GM19438 (cell line): ENCODE data around the gene CPAMD8.
"Not testable (repeated sequence)": the region's sequence is repeated elsewhere in the genome, so short reads cannot be mapped to it uniquely, and the experiment has no call there.

ENCODE experiments used
- ATAC-seq: cut with Tn5 transposase; IDR thresholded peaks from one replicate; pipeline ENCODE4 v1.9.1; 2021; ENCODE audit warnings: low read depth; ENCODE audit not compliant: unreplicated experiment

CPAMD8 gene

DNA sequence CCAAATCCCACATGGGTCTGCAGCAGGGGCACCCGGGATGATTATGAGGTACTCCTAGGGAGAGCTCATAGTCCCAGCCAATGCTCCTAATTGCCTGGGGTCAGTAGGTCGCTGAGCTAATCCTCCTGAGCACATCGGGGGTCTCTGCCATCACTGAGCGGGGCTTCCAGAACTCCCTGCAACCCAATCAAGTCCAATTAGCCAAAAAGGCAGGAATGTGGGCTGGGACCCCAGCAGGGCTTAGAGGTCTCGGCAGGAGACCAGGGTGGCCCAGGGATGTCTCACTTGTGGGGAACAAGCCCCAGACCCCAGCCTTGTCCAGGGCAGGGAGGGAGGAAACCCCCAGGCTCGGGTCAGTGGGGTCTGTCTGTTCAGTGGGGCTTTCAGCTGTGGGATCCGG lies 17.1 kb upstream of the CPAMD8 start:
- no peak for ATAC-seq

DNA sequence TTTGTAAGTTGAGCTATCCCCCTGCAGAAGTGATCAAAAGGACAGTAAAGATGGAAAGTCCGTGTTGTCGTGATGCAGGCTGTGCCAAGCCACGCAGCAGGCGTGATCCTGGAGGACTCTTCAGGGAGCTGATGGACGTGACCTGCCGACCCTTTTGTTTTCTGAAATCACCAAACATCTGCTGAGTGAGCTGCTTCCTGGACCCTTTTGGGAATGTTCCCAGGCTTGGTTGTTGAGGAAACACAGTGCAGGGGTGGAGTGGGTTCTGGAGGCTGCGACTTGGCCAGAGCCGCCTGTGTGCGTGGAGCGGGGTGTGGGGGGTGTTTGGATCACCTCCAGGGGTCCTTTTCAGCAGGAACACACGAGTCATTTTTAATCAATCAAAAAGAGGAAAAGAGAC lies 15.4 kb upstream of the CPAMD8 start:
- no peak for ATAC-seq

DNA sequence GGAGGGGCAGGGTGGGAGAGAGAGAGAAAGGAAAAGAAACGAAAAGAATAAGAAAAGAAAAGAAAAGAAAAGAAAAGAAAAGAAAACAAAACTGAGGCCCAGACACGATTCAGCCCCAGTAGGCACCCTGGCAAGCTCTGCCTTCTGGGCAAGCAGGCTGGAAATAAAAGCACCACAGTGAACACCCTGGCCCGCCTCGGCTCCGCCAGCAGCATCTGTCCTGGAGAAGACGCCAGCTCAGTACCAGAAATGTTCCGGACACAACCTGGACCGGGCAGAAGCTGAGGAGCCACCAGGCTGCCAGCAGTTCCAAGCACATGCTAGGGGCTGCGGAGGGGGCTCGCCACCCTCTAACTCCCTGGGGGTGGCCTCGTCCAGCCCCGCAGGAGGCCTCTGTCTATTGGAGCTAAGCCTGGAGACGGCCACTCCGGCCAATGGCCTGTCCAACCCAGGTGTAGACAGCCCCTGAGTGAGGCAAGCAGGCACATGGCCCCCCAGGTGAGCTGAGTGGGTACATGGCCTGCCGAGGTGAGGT lies 11.4 kb upstream of the CPAMD8 start:
- no peak for ATAC-seq

DNA sequence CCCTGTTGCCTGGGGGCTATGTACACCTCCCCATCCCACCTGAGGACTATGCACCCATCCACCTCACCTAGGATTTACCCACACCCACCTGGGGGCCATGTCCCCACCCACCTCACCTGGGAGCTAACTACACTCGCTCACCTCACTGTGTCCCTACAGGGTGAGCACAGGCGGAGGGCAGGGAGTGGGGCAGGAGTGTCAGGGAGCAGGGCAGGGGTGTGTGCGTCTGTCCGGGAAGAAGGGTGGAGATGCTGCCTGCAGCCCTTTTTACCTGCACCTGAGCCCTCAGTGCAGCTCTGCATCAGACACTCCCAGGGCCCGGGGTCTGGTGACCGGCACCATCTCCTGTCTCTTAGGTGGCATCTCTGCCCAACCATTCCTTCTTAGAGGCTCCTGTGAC lies 10.6 kb upstream of the CPAMD8 start:
- no peak for ATAC-seq

DNA sequence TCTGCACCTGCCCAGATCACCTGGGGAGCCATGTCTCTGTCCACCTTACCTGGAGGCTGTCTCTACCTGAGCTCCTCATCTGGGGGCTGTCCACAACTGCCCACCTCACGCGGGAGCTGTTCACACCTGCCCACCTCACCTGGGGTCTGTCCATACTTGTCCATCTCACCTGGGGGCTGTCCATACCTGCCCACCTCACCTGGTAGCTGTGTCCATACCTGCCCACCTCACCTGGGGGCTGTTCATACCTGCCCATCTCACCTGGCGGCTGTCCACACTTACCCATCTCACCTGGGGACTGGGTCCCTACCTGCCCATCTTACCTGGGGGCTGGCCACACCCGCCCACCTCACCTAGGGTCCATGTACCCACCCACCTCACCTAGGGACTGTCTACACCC lies 10.0 kb upstream of the CPAMD8 start:
- ATAC-seq, result no peak

DNA sequence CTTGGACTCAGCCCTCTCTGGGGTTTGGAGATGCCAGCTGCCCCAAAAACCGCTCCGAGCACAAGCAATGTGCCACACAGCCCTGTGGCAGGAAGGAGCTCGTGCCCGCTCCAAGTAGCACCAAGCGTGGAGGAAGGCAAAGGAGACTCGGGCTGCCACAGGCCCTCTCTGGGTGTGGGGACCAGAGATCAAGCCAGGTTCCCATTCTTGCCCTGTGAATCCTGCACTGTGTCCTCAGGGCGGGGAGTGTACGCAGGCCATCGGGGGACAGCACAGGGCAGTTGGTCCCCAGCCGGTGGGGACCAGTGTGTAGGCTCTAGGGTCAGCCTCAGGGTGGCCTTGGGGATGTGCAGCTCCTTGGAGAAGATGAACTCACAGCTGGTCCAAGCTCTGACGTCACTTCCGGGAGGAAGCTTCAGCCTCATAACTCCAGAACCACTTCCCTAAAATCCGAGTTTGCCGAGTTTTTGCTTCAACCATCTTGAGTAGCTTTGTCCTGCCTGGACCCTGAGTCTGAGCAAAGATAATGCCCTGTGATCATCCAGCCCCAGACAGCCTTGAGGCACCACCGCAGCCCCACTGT lies 9.3 kb upstream of the CPAMD8 start:
- ATAC-seq, result no peak

DNA sequence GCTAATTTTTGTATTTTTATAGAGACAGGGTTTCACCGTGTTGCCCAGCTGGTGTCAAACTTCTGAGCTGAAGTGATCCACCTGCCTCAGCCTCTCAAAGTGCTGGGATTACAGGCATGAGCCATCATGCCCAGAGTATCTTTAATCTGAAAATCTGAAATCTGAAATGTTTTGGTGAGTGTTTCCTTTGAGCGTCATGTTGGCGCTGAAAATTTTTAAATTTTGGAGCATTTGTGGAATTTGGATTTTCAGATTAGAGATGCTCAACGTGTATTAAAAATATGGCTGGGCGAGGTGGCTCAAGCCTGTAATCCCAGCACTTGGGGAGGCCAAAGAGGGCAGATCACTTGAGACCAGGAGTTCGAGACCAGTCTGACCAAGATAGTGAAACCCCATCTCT lies 5.1 kb upstream of the CPAMD8 start:
- no peak for ATAC-seq

DNA sequence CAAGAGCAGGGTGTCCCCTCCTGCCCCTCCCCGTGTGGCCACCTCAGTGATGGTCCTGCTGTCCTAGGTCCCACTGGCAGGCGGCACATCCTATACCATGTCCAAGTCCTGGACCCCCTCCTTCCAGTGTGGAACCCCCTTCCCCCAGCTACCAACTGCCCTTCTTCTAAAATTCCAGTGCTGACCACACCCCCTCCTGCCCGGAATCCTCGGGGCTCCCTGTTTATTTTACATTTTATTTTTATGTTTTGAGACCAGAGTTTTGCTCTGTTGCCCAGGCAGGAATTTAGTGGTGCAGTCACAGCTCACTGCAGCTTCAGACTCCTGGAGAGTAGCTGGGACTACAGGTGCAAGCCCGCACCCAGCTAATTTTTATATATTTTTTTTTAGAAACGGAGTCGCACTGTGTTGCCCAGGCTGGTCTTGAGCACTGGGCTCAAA lies 945 bp upstream of the CPAMD8 start:
- ATAC-seq, result no peak

DNA sequence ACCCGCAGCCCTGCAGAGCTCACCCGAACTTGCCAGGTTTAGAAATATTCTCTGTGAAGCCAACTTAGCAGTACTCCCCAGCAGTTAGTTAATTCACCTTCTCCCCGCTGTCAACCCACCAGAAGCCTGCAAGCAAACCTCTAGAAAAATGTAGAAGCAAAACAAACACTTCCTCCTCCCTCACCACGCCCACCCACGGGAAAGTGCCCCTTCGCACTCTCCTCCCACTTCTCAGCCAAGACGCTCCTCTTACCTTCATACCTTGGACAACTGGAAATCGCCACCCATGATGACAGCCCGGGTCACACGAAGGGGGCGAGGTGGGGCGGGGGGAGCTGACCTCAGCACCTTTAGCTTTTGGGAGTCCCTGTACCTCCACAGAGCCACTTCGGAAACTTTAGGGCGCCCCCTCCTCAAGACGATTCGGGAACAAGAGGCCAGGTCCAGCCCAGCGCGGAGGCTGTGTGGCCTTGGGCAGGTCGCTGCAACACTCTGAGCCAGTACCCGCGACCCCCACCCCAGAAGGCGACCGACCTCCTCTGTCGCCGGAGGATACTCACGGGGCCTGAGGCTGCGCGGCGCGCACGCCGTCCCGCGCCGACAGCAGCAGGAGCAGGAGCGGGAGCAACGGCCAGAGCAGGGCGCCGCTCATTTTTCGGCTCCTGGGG lies 485 bp downstream of the CPAMD8 start:
- ATAC-seq, result no peak

DNA sequence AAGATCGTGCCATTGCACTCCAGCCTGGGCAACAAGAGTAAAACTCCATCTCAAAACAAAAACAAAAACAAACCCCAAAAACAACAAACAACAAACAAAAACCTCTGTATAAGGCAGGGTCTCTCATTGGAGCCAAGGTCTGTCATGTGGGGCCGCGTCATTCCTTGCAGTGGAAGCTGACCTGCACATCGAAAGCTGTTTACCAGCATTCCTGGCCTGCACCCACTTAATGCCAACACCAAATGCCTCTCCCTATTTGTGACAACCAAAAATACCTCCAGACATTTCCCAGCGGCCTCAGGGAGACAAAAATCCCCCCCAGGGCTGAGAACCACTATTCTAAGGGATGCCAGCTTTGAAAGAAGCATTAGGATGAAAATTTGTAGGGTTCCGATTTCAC lies 1.2 kb downstream of the CPAMD8 start:
- ATAC-seq, result no peak

DNA sequence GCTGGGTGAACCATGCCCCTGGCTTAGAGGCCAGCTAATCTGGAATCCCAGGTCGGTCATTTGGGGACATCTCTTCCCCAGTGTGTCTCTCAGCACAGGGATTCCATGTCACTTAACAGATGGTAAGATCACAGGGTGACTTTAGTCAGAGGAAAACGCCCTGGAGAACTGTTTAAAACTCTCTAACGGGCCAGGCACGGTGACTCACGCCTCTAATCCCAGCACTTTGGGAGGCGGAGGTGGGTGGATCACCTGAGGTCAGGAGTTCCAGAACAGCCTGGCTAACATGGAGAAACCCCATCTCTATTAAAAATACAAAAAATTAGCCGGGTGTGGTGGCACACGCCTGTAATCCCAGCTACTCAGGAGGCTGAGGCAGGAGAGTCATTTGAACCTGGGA lies 1.7 kb downstream of the CPAMD8 start:
- ATAC-seq, result not testable (repeated sequence)

DNA sequence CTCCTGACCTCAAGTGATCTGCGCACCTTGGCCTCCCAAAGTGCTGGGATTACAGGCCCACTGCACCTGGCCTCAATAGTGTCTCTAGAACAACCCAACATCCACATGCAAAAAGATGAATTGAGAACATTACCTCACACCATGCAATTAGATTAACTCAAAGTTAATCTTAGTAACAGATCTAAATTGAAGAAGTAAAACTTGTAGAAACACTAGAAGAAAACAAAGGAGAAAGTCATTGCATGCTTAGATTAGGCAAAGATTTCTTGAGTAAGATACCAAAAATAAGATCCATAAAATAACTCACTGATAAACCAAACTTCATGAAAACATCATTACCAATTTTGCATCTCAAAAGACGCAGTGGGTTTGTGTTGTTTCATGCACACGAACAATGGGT lies 2.8 kb downstream of the CPAMD8 start:
- ATAC-seq, result no peak

DNA sequence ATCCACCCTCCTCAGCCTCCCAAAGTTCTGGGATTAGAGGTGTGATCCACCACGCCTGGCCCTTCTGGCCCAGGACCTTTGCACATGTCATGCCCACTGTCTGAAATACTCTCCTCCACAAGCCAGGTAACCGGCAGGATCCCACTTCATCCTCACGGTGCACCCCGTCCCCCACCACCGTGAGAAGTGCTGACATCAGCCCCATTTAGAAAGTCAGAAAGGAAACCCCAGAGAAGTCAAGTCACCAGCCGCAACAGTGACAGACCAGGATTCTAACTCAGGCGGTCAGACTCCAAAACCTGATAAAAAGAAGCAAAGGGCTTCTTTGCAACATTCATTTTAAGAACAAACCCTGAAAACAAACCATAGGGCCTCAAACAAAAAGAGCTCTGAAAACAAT lies 3.9 kb downstream of the CPAMD8 start:
- ATAC-seq, result no peak

DNA sequence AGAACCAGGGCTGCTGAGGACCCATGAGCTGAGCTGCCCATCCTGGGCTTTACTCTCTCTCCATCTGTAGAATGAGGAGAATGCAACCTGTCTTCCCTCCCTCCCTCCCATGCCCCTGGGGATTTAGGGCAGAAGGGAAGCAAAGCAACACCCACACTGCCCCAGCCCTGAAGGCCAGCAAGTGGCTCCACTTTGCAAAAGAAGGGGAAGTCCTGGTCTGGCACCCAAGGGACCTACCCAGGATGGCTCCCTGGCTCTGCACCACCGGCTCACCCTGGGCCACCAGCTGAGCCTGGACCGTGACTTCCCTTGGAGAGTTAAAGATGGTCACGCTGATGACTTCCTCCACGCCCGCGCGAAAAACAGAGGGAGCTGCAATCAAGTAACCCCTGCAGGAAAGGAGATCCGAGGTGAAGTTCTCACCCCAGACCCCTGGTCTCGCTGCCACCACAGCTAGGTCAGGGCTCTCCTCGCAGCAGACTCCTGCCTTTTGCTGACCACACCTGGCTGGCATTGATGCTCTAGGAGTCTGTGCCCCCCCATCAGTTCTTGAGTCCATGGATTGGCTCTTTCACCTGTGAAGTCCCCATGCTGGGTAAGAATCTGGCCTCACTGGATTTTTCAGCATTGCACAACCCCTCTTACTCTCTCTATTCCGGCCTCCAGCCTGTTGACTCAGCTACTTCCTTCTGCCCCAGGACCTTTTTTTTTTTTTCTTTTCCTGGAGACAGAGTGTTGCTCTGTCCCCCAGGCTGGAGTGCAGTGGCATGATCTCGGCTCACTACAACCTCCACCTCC lies 4.6 kb downstream of the CPAMD8 start:
- ATAC-seq, result no peak

DNA sequence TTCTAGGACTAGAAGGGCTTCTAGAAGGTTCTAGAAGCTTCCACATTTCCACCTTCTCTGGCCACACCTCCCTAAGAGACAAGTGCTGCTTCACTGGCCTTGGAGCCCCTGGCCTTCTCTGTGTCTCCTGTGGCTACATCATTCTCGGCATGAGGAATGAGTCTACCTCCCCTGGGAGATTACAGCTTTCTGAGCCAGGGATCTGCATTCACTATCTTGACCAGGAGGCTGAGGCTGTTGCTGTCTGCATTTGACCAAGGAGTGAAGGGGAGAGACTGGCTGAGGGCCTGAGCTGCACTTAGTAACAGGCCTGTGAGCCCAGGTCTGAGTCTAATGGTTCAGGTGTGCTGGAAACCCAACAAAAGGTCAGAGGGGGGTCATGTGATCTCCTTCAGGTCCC lies 5.3 kb downstream of the CPAMD8 start:
- ATAC-seq, result no peak

DNA sequence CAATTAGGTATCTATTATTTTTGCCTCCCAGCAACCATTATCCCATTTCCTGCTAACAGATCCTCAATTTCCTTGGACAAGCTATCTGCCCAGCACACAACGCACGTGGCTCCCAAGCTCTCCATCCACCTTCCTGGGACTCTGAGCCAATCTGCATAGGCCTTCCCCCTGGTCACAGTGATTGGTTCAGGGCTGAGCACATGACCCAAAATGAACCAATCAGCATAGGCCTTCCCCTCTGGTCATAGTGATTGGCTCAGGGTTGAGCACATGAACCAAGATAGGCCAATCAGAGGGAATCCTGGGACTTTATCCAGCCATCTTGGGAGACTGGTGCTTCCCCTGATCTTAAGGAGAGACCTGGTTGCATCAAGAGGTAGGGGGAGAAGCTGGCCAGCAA lies 5.8 kb downstream of the CPAMD8 start:
- ATAC-seq, result no peak

DNA sequence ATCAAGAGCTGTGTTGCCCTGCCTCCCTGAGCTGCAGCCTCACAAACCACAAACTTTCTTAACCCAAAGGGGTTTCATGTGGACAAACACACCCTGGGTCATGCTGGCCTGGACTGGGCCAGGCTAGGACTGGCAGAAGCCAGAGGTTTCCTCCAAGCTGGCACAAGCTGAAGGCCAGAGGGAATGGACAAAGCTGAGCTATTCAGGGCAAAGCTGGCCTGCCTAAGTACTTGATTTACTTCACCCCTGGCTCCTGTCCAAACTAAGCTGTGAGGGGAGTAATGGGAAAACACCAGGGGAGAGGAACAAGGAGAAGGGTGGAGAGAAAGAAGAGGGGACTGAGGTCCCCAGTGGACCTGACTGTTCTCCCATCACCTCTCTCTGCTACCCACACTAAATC lies 6.2 kb downstream of the CPAMD8 start:
- ATAC-seq, result no peak

DNA sequence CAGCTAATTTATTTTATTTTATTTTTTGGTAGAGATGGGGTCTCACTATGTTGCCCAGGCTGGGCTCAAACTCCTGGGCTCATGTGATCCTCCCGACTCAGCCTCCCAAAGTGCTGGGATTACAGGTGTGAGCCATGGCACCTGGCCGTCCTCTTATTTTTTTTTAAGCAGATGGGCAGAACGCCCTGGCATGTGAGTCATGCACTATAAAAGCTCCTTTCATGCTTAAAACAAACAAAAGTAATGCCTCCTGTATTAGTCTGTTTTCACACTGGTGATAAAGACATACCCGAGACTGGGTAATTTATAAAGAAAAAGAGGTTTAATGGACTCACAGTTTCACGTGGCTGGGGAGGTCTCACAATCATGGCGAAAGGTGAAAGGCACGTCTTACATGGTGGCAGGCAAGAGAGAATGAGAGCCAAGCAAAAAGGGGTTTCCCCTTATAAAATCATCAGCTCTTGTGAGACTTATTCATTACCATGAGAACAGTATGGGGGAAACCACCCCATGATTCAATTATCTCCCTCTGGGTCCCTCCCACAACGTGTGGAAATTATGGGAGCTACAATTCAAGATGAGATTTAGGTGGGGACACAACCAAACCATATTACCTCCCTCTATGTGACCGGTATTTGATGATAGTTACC lies 12.3 kb downstream of the CPAMD8 start:
- not testable (repeated sequence) for ATAC-seq

DNA sequence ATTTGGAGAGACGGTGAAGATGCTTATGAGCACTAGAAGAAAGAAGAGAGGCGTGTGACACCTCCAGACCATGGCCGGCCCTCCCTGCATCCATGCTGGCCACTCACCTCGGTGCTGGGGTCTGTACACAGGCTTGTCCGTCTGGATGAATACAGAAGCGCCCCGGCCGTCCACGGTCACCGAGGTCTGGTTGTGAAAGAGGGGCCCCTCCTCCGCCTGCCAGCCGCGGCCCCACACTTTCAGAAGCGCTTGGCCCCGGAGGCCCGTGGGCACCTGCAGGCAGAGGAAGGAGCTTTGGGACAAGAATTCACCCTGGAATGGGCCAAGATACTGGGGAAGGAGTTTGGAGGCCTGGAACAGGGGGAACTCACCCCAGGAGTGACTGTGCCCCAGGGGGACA lies 15.1 kb downstream of the CPAMD8 start:
- ATAC-seq, result no peak

DNA sequence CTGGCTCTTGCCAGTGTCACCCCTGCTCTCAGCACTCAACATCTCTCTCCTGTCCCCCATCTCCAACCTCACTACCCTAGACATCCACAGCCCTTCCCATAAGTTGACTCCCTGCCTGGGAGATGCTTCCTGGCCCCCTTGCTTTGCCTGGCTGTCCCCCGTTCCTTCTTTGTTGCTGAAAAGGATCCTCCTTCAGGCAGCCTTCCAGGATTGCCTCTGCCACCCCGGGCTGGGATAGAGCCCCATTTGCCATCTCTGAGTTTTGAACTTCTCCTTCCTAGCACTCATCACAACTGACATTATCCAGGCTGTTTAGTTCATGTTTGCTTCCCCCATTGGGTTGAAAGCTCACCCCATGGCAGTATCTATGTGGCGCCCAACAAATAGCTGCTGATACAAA lies 20.0 kb downstream of the CPAMD8 start:
- no peak for ATAC-seq

DNA sequence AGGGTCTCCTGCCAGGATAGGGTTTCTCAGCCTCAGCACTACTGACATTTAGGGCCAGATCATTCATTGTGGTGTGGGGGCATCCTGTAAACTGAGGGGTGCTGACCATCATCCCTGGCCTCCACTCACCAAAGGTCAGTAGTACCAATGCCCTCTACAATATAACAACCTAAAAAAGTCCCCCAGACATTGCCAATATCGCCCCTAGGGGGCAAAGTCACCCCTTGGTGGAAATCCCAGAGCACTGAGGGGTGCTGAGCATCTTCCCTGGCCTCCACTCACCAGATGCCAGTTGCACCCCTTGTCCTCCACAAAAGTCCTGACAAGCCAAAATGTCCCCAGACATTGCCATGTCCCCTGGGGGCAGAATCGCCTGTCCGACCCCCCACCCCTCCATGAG lies 21.6 kb downstream of the CPAMD8 start:
- no peak for ATAC-seq
